ENCODE results near the gene CNOT6.

Gene CNOT6

DNA sequence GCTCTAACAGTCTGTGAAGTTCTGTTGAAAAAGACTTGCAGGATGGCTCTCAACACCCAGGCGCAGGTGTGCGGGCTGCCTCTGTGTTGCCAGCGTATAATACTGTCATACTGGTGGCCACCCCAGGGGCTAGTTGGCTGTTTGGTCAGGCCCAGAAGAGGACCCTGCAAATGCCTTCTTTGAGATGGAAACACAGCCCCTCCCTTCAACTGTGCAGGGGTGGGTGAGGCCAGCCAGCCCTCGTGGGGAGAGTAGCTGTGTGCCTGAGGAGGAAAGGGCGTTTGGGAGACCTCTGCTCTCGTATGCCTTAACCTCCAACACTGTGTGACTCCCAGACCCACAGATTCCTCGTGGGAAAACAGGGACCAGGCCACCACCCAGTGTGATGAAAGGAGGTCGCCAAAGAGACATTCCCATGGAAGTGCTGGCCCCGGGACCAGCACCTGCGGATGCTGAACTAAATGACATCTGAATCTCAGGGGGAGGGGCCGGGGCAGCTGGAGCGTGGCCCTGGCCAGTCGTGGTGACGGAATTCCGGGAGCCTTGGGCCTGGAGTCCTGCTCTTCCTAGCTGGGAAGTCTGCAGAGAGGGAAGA is 108.4 kb downstream of the CNOT6 start:
- no peak for FAIRE-seq

GRCh38 chr5:180603076-180603594 is 109.0 kb downstream of the CNOT6 start:
- no peak for FAIRE-seq

GRCh38 chr5:180604271-180604670 is 110.1 kb downstream of the CNOT6 start:
- FAIRE-seq, result no peak

- no peak for FAIRE-seq
These were observed 111.5 kb downstream of the CNOT6 start for GRCh38 chr5:180605554-180606214.

DNA sequence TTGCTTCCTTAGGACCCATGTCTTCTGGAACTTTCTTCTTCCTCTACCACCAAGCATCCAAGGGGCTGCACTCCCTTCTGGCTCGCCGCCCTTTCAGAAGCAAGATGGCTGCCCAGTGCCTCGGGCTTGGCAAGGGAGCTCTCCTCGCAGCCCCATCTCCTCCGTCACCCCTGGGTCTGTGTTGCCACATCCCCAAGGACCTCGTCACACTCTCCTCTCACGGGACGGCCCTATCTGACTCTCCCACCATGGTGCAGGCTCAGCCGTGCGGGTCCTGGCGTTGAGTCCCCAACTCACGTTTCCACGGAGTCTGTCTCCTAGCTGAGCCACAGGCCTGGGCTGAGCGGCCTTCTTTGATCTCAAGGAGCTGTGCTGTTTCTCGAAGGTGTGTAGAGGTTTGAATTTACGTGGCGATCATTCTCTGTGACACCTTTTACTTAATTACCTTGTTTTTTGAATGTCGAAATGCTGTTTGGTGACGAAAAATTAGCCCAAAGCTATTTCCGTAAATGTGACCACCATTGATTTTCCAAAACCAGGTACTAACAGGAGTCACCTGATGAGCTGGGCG is 112.1 kb downstream of the CNOT6 start:
- no peak for FAIRE-seq

GRCh38 chr5:180607861-180608571 is 113.8 kb downstream of the CNOT6 start:
- no peak for FAIRE-seq

DNA sequence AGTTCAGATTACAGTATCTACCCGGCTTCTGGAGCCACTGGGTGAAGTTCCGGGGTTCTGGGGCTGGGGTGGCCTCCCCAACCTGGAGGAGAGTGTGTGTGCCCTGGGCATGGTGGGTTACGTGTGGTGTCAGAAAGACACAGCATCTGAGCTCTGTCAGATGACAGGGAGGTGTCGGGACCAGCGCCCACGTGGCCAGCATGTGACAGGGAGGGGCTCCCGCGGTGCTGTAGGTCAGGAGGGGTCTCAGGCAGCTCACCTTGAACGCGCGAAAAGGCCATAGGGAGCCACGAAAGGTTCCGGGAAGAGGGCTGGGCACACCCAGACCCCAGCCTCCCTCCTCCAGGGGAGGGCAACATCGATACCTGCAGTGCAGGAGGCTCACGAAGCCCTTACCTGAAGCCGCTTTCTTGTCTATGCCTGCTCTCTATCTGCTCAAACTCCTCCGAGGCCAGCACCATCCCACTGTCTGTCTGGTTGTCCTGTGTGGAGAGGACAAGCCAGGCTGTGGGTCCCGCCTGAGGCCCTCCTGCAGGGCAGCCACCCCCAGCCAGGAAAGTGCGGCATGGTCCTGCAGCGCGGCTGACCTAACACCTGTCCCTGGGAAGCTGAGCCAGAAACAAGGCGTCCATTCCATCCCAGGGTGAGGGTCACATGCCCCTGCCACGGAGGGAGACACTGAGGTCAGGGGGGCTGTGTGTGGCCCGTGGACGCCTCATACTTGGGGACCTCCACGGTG is 114.6 kb downstream of the CNOT6 start:
- FAIRE-seq, result no peak

GRCh38 chr5:180609386-180609785 is 115.2 kb downstream of the CNOT6 start:
- FAIRE-seq, result no peak

- no peak for FAIRE-seq
These were observed 115.8 kb downstream of the CNOT6 start for GRCh38 chr5:180609817-180610550.

DNA sequence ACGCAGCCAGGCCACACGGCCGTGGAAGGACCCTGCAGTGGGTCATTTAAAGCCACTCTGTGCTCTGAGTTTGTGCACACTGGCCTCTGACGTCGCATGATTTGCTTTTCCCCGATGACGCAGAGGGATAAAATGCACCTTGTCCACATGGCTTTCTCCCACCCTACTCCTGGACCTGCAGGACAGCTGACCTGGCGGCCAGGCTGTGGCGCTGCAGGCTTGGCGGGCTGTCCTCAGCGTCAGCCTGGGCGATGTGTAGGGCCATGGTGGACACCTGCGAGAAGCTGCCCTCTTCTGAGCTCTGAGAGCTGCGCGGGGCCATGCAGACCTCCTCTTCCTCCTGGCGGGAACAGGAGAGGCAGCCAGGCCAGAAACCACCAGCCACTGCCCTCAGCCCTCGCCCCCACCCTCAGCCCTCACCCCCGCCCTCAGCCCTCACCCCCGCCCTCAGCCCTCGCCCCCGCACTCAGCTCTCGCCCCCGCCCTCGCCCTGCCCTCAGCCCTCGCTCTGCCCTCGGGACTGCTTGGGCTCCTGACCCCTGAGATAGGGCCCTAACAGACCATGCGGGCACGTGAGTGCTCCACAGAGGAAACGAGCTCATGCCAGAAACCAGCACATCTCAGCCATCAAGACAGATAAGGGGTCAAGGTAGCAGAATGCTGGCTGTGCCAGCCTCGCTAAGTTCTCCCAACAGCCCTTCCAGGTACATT is 117.1 kb downstream of the CNOT6 start:
- FAIRE-seq, result no peak

DNA sequence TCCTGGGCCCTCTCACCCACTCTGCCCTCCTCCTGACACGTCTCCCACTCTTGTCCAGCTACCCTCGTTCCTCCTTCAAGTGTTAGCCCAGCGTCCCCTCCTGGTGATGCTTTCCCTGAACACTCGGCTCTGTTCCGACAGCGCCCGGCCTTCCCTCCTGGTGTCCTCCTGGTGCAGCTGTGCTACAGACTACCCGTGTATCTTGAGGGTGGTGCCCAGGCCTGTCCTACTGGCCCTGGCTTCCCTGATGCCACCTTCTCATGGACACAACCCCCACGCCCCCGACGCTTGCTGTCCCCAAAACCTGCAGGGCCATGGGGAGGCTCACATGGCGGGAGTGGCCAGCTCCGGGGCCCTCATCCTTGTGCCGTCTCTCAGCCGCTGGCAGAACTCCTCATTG is 118.5 kb downstream of the CNOT6 start:
- no peak for FAIRE-seq

DNA sequence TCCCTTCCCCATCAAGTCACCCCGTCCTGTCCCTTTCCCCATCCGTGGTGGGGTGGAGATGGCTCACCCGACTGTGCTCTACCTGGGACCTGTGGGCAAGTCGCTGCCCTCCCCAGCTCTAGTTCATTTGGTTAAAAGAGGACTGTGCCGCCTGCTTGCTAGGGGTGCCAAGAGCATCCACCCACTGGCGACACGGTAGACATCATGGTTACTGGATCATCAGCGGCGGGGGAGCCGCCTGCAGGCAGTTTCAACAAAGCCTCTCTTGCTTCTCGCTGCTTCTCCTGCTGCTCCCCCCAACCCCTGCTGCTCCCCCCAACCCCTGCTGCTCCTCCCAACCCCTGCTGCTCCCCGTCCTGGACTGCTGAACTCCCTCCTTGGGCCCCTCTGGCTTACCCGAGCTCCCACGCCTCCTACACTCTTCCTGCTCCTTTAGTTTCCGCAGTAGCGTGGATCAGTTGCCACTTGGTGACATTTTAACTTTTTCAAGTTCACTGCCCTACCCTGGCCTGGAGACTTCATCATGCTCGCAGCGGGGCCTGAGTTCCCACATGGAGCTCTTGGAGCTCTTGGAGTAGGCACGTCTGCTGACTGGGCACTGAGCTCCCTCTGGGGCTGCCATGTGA is 119.1 kb downstream of the CNOT6 start:
- no peak for FAIRE-seq

- no peak for FAIRE-seq
These were observed 119.6 kb downstream of the CNOT6 start for GRCh38 chr5:180613814-180614188.

DNA sequence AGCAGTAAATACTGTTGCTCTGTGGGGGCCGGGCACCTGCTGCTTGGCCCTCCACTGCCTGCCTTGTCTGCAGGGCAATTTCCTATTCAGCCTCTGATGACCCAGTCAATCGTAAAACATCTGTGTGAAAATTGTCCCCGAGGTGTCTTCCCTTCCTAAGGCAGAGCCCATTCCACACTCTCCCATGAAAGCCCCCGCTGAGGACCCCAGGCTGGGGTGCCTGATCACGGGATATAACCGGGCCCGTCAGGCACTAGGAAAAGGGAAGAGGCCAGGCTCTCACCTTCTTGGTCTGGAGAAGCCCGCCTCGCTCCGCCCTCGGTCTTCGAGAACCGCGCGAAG is 124.3 kb downstream of the CNOT6 start:
- FAIRE-seq, result no peak

GRCh38 chr5:180618829-180619562 is 124.8 kb downstream of the CNOT6 start:
- FAIRE-seq, result no peak

DNA sequence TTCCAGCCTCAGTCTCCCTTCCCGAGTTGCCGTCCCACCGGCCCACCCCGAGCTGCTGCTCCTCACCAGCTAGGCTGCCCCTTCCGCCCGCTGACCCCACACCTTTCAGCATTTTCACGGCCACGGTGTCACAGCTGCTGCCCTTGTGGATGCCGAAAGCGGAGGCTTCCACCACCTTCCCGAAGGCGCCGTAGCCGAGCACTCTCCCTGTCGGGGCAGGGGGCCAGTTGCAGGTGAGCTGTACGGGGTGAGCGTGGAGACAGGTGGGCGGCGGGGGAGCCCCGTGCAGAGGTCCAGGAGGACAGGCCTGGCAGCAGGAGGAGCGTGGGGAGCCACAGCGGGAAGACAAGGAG is 125.4 kb downstream of the CNOT6 start:
- FAIRE-seq, result no peak

- FAIRE-seq, result no peak
These were observed 125.8 kb downstream of the CNOT6 start for GRCh38 chr5:180620014-180620413.

GRCh38 chr5:180621311-180621710 is 127.1 kb downstream of the CNOT6 start:
- no peak for FAIRE-seq

DNA sequence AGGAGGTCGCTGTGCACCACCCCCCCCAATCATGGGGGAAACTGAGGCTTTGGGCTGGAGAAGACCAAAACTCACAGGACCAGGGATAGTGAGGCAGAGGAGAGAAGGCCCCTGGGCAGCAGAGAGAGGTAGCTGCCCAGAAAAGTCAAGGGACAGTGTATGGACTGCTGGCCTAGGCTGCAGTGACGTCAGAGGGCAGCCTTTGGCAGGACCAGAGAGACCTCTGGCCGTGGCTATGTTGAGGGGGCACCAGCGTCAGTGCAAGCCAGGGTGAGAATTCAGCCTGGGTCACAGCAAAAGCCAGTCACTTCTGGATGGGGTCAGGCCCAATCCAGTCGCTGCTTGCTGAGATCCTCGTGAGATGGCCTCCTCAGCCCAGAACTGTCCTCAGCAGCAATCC is 128.7 kb downstream of the CNOT6 start:
- no peak for FAIRE-seq

GRCh38 chr5:180623411-180623834 is 129.2 kb downstream of the CNOT6 start:
- FAIRE-seq, result no peak

DNA sequence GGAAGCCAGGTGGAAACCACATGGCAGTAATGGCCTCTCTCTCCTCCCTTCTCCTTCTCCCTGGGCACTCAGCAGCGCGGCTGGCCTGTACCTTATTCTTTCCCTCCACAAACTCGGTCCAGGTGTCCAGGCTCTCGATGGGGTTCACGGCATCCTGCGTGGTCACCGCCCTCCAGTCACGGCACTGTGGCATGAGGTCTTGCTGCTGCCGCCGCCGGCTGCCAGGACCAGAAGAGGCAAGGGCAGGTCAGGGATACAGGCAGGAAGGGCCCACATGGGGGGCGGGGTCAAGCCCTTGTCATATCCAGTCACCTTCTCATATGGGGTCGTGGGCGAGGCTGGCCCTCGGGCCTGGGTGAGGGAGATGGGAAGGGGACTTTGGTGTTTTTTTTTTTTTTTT is 129.7 kb downstream of the CNOT6 start:
- no peak for FAIRE-seq
